ENCODE data around the gene PDF.
"Not testable (repeated sequence)": the region's sequence is repeated elsewhere in the genome, so short reads cannot be mapped to it uniquely, and the experiment has no call there.

Gene PDF

GRCh38 chr16:69306031-69306430 is 24.4 kb downstream of the PDF start:
- Mint-ChIP-seq H3K4me3 (no peak overlapping the region), H3K4me1 (no peaks in the 10 kb centered on the region), H3K36me3 (ENCODE audit: low read depth) (peaks cover 16% of the 10 kb centered on the region), H3K27ac (no peak overlapping the region), H3K27me3 (ENCODE audit: low read depth) (no peaks in the 10 kb centered on the region), H3K9me3 (no peaks in the 10 kb centered on the region)
- TF ChIP-seq CTCF (IDR thresholded peaks at IDR 0.05; ENCODE audit: unreplicated experiment in 3 of 3), result no peak

- Mint-ChIP-seq H3K4me3 (no peak overlapping the region), H3K27ac (peak overlapping the region in 1 of 3 experiments; percentile 16), H3K36me3 (ENCODE audit: low read depth) (peaks cover 34% of the 10 kb centered on the region), H3K9me3 (no peaks in the 10 kb centered on the region), H3K27me3 (ENCODE audit: low read depth) (no peaks in the 10 kb centered on the region), H3K4me1 (no peaks in the 10 kb centered on the region)
- no peak for TF ChIP-seq CTCF (IDR thresholded peaks at IDR 0.05; ENCODE audit: unreplicated experiment in 3 of 3)
These were observed 28.1 kb downstream of the PDF start for GRCh38 chr16:69302301-69302700.

DNA sequence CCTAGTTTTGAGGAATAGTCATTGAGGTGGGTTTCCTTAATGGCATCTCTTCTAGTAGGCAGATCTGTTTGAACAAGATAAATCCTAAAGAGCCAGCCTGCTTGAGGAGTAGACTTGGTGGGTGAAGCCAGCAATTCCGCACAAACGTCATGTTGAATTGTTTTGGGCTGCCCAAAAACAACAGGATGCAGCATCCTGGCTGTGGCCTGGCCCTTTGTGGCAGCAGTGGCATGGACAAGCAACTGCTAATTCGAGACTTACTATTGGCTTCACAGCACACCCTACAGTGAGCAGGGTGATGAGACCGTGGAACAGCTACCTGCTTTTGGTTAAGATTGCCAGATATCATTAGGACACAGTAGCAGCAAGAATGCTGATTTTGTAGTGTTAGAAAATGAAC is 28.5 kb downstream of the PDF start:
- Mint-ChIP-seq H3K4me3 (no peak overlapping the region), H3K27me3 (ENCODE audit: low read depth) (no peaks in the 10 kb centered on the region), H3K4me1 (no peaks in the 10 kb centered on the region)

GRCh38 chr16:69301187-69301586 is 29.2 kb downstream of the PDF start:
- no peak overlapping the region for H3K27ac Mint-ChIP-seq
- no peaks in the 10 kb centered on the region for H3K27me3 Mint-ChIP-seq (ENCODE audit: low read depth)
- no peak for TF ChIP-seq CTCF (IDR thresholded peaks at IDR 0.05; ENCODE audit: unreplicated experiment in 3 of 3)
- H3K4me3 Mint-ChIP-seq, result no peak overlapping the region
- peaks cover 36% of the 10 kb centered on the region for H3K36me3 Mint-ChIP-seq (ENCODE audit: low read depth)
- no peaks in the 10 kb centered on the region for H3K4me1 Mint-ChIP-seq
- no peaks in the 10 kb centered on the region for H3K9me3 Mint-ChIP-seq

More for the DNA sequence above, 28.5 kb downstream of the PDF start:
- H3K27ac Mint-ChIP-seq, result no peak overlapping the region
- H3K9me3 Mint-ChIP-seq, result no peaks in the 10 kb centered on the region
- TF ChIP-seq CTCF (IDR thresholded peaks at IDR 0.05; ENCODE audit: unreplicated experiment in 3 of 3), result no peak
- H3K36me3 Mint-ChIP-seq (ENCODE audit: low read depth), result peaks cover 34% of the 10 kb centered on the region

- Mint-ChIP-seq H3K27ac (no peak overlapping the region), H3K9me3 (no peaks in the 10 kb centered on the region), H3K27me3 (ENCODE audit: low read depth) (no peaks in the 10 kb centered on the region), H3K36me3 (ENCODE audit: low read depth) (peaks cover 34% of the 10 kb centered on the region), H3K4me3 (no peak overlapping the region), H3K4me1 (no peaks in the 10 kb centered on the region)
- TF ChIP-seq CTCF (IDR thresholded peaks at IDR 0.05; ENCODE audit: unreplicated experiment in 3 of 3), result no peak
These were observed 32.1 kb downstream of the PDF start for GRCh38 chr16:69298261-69298660.

DNA sequence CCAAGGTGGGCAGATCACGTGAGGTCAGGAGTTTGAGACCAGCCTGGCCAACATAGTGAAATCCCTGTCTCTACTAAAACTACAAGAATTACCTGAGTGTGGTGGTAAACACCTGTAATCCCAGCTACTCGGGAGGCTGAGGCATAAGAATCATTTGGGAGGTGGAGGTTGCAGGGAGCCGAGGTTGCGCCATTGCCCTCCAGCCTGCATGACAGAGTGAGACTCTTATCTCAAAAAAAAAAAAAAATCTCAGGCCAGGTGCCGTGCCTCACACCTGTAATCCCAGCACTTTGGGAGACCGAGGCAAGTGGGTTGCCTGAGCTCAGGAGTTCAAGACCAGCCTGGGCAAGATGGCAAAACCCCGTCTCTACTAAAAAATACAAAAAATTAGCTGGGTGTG is 33.6 kb downstream of the PDF start:
- peaks cover 28% of the 10 kb centered on the region for H3K36me3 Mint-ChIP-seq (ENCODE audit: low read depth)
- not testable (repeated sequence) for H3K27me3 Mint-ChIP-seq (ENCODE audit: low read depth)

More for the DNA sequence above, 33.6 kb downstream of the PDF start:
- H3K4me1 Mint-ChIP-seq, H3K9me3 Mint-ChIP-seq, H3K27ac Mint-ChIP-seq, H3K4me3 Mint-ChIP-seq: not testable (repeated sequence)
